ENCODE results near the gene DENND2C. TPM values are rescaled to one million over a fixed set of nuclear protein-coding genes. Genes with fewer than 3 reads are reported as not detected.
A peak's percentile ranks its signal among the peaks of the same experiment; 100 is the strongest.

DENND2C gene
- total and polyA plus RNA-seq, 10 donors: 0.28 to 3.1 (median 1.6) TPM

- peak overlapping the region; percentile 62 to 80 (median 73) for H3K4me3 ChIP-seq
- DNase-seq: no peak
- intact Hi-C loops (cut with DNase I; ENCODE audit: low total_unique reads): no loop called here
- H3K36me3 ChIP-seq: no peaks in the 10 kb centered on the region
- H3K27me3 ChIP-seq (replicated peaks in 1 of 7): peaks cover 0 to 14% (median 0%) of the 10 kb centered on the region in 7 donors
- no peaks in the 10 kb centered on the region for H3K9me3 ChIP-seq
- 43 to 55% (median 54%) methylated on average over 13 of the region's 13 CpGs for WGBS, 5 donors
- peaks cover 0 to 23% (median 12%) of the 10 kb centered on the region in 6 donors for H3K4me1 ChIP-seq
- H3K27ac ChIP-seq: peak overlapping the region; percentile 37 to 79 (median 71)
- TF ChIP-seq CTCF (IDR thresholded peaks at IDR 0.05 in 8 of 11, conservative IDR thresholded peaks at IDR 0.05 in 3 of 11): no peak
- TF ChIP-seq POLR2A (IDR thresholded peaks at IDR 0.05): no peak
- no peak for TF ChIP-seq POLR2AphosphoS5 (IDR thresholded peaks at IDR 0.05)
These were observed 876 bp downstream of the DENND2C start for GRCh38 chr1:114668784-114669561.

GRCh38 chr1:114668373-114668772 is 1.5 kb downstream of the DENND2C start:
- H3K27ac ChIP-seq: no peak overlapping the region
- TF ChIP-seq POLR2AphosphoS5 (IDR thresholded peaks at IDR 0.05) (no peak), CTCF (IDR thresholded peaks at IDR 0.05 in 8 of 11, conservative IDR thresholded peaks at IDR 0.05 in 3 of 11) (no peak), POLR2A (IDR thresholded peaks at IDR 0.05) (no peak)
- H3K4me1 ChIP-seq: peaks cover 0 to 23% (median 12%) of the 10 kb centered on the region in 6 donors
- 75 to 91% (median 82%) methylated on average over 4 of the region's 4 CpGs for WGBS, 5 donors
- no peak overlapping the region for H3K4me3 ChIP-seq
- intact Hi-C loops (cut with DNase I; ENCODE audit: low total_unique reads): no loop called here
- H3K36me3 ChIP-seq: no peaks in the 10 kb centered on the region
- H3K9me3 ChIP-seq: no peaks in the 10 kb centered on the region
- H3K27me3 ChIP-seq (replicated peaks in 1 of 7): peaks cover 0 to 14% (median 0%) of the 10 kb centered on the region in 7 donors
- no peak for DNase-seq

- DNase-seq: no peak
- Histone ChIP-seq H3K27me3 (replicated peaks in 1 of 7) (peaks cover 0 to 14% (median 0%) of the 10 kb centered on the region in 7 donors), H3K4me3 (no peak overlapping the region), H3K27ac (no peak overlapping the region), H3K9me3 (no peaks in the 10 kb centered on the region), H3K4me1 (peaks cover 0 to 23% (median 12%) of the 10 kb centered on the region in 6 donors), H3K36me3 (no peaks in the 10 kb centered on the region)
- WGBS, 5 donors: 84 to 98% (median 90%) methylated on average over 3 of the region's 3 CpGs
- no peak for TF ChIP-seq POLR2AphosphoS5 (IDR thresholded peaks at IDR 0.05)
- no peak for TF ChIP-seq POLR2A (IDR thresholded peaks at IDR 0.05)
- TF ChIP-seq CTCF (IDR thresholded peaks at IDR 0.05 in 8 of 11, conservative IDR thresholded peaks at IDR 0.05 in 3 of 11): no peak
- intact Hi-C loops (cut with DNase I; ENCODE audit: low total_unique reads): no loop called here
These were observed 2.9 kb downstream of the DENND2C start for GRCh38 chr1:114666954-114667353.

- H3K27ac ChIP-seq: no peak overlapping the region
- H3K36me3 ChIP-seq: no peaks in the 10 kb centered on the region
- no peak for DNase-seq
- WGBS, 5 donors: 51 to 67% (median 60%) methylated on average over 2 of the region's 2 CpGs
- H3K27me3 ChIP-seq (replicated peaks in 1 of 7): peaks cover 0 to 16% (median 0%) of the 10 kb centered on the region in 7 donors
- no peak for TF ChIP-seq POLR2AphosphoS5 (IDR thresholded peaks at IDR 0.05)
- no peak for TF ChIP-seq CTCF (IDR thresholded peaks at IDR 0.05 in 8 of 11, conservative IDR thresholded peaks at IDR 0.05 in 3 of 11)
- TF ChIP-seq POLR2A (IDR thresholded peaks at IDR 0.05): no peak
- no peak overlapping the region for H3K4me3 ChIP-seq
- H3K9me3 ChIP-seq: no peaks in the 10 kb centered on the region
- intact Hi-C loops (cut with DNase I; ENCODE audit: low total_unique reads): no loop called here
- no peaks in the 10 kb centered on the region for H3K4me1 ChIP-seq
These were observed 9.6 kb downstream of the DENND2C start for GRCh38 chr1:114660238-114660637.

Data from spleen (tissue), 11 donors.